ENCODE measurements around the gene KIF3B. TPM values are rescaled to one million over a fixed set of nuclear protein-coding genes. Genes with fewer than 3 reads are reported as not detected.

The KIF3B gene
- polyA plus RNA-seq (2013, experiment 1 of 2) = 34.9 TPM
- polyA plus RNA-seq (2013, experiment 2 of 2) = 34.4 TPM

DNA sequence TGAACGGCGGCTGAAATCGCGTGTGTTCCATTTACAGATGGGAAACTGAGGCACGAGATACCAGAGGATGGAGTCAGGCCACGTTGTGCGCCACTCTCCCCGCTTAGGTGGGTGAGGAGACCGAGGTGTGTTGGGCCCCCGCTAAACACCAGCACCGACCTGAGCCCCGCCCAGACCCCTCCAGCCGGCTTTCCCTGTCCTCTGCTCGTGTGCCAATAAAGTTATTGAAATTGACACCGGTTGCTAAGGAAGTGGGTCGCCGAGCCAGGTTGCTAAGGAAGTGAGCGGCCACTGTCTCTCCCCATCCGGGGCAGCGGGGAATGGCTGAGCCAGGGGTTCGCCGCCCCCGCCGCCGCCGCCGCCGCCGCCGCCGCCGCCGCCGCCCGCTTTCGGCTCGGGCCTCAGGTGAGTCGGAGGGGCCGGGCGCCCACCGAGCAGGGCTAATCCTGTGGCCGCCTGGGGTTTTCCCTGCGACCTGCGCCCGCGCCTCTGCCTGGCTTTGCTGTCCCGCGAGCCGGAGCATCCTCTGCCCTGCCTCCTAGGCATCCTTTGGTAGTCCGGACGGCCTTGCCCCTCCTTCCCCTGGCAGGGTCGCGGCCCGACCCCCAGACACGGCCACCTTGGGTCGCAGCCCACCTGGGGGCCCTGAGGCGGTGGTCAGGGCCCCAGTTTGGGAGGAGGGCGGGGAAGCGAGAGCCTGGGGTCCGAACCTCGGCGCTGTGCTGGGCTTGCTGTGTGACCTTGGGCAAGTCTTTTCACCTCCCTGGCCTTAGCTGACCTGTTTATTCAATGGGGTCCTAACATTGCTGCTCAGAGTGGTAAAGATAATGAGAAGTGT is at the start of gene KIF3B:
TSS of gene KIF3B (plus strand) at position 291 of the 838 bp plus-strand sequence. CDS start 32,127 bp downstream, outside the sequence.
- H3K27me3 ChIP-seq (ENCODE audit: control insufficient read depth in 1 of 2, insufficient read depth in 1 of 2, low read length in 2 of 2) = peaks cover 0 to 2% of the 10 kb centered on the region in 2 experiments
- H2AFZ ChIP-seq (ENCODE audit: low read depth, low read length) = peak within 1 kb of the TSS; percentile 97
- peak within 1 kb of the TSS in 1 of 2 experiments; percentile 72 for H2BK12ac ChIP-seq (ENCODE audit: low read length in 2 of 2)
- H2AK5ac ChIP-seq (ENCODE audit: low read length, severe bottlenecking) = peak within 1 kb of the TSS; percentile 79
- peak within 1 kb of the TSS in 1 of 2 experiments; percentile 64 for H3K14ac ChIP-seq (ENCODE audit: low read length in 2 of 2)
- no peak within 1 kb of the TSS for H3K27ac ChIP-seq (ENCODE audit: low read length, poor library complexity, severe bottlenecking)
- H3K23ac ChIP-seq (ENCODE audit: low read length in 2 of 2) = peak within 1 kb of the TSS in 1 of 2 experiments; percentile 90
- peak within 1 kb of the TSS; percentile 94 for H4K8ac ChIP-seq (ENCODE audit: low read length)
- H3K9me3 ChIP-seq (ENCODE audit: control insufficient read depth, low read length) = no peaks in the 10 kb centered on the region
- peak within 1 kb of the TSS; percentile 97 to 98 for H3K4me3 ChIP-seq (ENCODE audit: insufficient read depth in 1 of 2, low read depth in 1 of 2, low read length in 2 of 2)
- H2BK15ac ChIP-seq (ENCODE audit: low read depth, poor library complexity, severe bottlenecking) = peak within 1 kb of the TSS; percentile 15
- peak within 1 kb of the TSS; percentile 91 for H3K4me2 ChIP-seq (ENCODE audit: low read length, poor library complexity, severe bottlenecking)
- peak within 1 kb of the TSS; percentile 75 to 94 for H3K4ac ChIP-seq (ENCODE audit: low read depth in 1 of 2, low read length in 2 of 2)
- WGBS = 4% methylated on average over 57 of the region's 62 CpGs
- peak; percentile 95 for DNase-seq
- peaks cover 12% of the 10 kb centered on the region for H3K4me1 ChIP-seq (ENCODE audit: control insufficient read depth, insufficient read depth, low read depth, low read length)
- peaks cover 38% of the 10 kb centered on the region for H3K79me1 ChIP-seq (replicated peaks; ENCODE audit: low read length, poor library complexity, severe bottlenecking)
- H4K91ac ChIP-seq (ENCODE audit: low read length) = peak within 1 kb of the TSS; percentile 98
- H3K9ac ChIP-seq (ENCODE audit: low read length) = peak within 1 kb of the TSS; percentile 97
- H2BK120ac ChIP-seq (ENCODE audit: low read depth, low read length) = no peak within 1 kb of the TSS
- H3K18ac ChIP-seq (ENCODE audit: low read depth in 1 of 2, low read length in 2 of 2) = peak within 1 kb of the TSS; percentile 85 to 98
- H3K36me3 ChIP-seq (ENCODE audit: control insufficient read depth in 1 of 2, insufficient read depth in 2 of 2, low read depth in 1 of 2, low read length in 2 of 2) = peaks cover 3 to 9% of the 10 kb centered on the region in 2 experiments
- no peak within 1 kb of the TSS for H2BK5ac ChIP-seq (ENCODE audit: low read depth, low read length, poor library complexity, severe bottlenecking)

DNA sequence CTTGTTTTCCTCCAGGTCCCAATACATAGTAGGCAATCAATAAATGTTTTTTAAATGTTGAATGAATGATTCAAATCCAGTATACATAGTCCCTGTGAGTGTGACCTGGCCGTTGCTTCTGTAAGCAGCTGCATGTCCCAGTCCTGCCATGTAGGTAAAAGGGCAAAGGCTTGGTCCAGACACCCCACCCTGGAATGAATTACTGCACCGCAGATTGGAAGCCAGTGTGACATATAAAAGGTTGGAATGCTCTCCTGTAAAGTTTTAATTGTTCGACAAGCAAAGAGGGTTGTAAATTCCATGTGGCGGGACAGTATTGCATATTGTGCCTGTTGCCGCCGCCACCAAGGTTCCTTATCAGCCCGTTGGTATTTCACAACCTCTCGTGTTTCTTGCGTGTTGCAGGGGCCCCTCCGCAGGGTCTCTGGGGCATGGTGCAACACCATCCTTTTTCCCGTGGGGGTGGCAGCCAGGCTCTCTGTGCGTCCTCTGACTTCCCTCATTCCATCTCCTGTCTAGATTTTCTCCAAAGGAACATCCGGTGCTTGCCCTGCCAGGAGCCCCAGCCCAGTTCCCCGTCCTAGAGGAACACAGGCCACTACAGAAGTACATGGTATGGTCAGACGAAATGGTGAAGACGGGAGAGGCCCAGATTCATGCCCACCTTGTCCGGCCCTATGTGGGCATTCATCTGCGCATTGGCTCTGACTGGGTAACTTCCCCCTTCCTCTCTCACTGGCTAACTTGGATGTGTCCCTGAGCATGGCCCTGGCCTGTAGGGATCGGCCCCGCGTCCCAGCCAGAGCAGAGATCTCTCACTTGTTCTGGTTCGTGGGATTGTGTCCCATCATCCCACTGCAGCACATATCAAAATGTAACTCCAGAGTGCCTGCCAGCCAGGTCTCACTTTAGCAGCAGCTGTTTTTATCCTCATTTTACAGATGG is 49.4 kb upstream of the KIF3B start:
- Histone ChIP-seq H3K4me2 (ENCODE audit: low read length, poor library complexity, severe bottlenecking) (no peak overlapping the region), H3K18ac (ENCODE audit: low read depth in 1 of 2, low read length in 2 of 2) (no peak overlapping the region), H3K14ac (ENCODE audit: low read length in 2 of 2) (no peak overlapping the region), H3K27me3 (ENCODE audit: control insufficient read depth in 1 of 2, insufficient read depth in 1 of 2, low read length in 2 of 2) (no peaks in the 10 kb centered on the region), H3K79me1 (replicated peaks; ENCODE audit: low read length, poor library complexity, severe bottlenecking) (peaks cover 20% of the 10 kb centered on the region), H2BK15ac (ENCODE audit: low read depth, poor library complexity, severe bottlenecking) (no peak overlapping the region), H3K4me3 (ENCODE audit: insufficient read depth in 1 of 2, low read depth in 1 of 2, low read length in 2 of 2) (no peak overlapping the region), H2AFZ (ENCODE audit: low read depth, low read length) (no peak overlapping the region), H2BK5ac (ENCODE audit: low read depth, low read length, poor library complexity, severe bottlenecking) (no peak overlapping the region), H3K36me3 (ENCODE audit: control insufficient read depth in 1 of 2, insufficient read depth in 2 of 2, low read depth in 1 of 2, low read length in 2 of 2) (peaks cover 54 to 82% of the 10 kb centered on the region in 2 experiments), H3K9me3 (ENCODE audit: control insufficient read depth, low read length) (no peaks in the 10 kb centered on the region), H3K4ac (ENCODE audit: low read depth in 1 of 2, low read length in 2 of 2) (no peak overlapping the region), H4K8ac (ENCODE audit: low read length) (no peak overlapping the region), H2BK120ac (ENCODE audit: low read depth, low read length) (no peak overlapping the region), H2AK5ac (ENCODE audit: low read length, severe bottlenecking) (no peak overlapping the region), H3K9ac (ENCODE audit: low read length) (no peak overlapping the region), H3K27ac (ENCODE audit: low read length, poor library complexity, severe bottlenecking) (no peak overlapping the region), H2BK12ac (ENCODE audit: low read length in 2 of 2) (no peak overlapping the region), H3K23ac (ENCODE audit: low read length in 2 of 2) (no peak overlapping the region), H4K91ac (ENCODE audit: low read length) (no peak overlapping the region), H3K4me1 (ENCODE audit: control insufficient read depth, insufficient read depth, low read depth, low read length) (no peaks in the 10 kb centered on the region)
- DNase-seq = peak; percentile 43
- whole genome bisulfite sequencing = 82% methylated on average over 22 of the region's 22 CpGs

DNA sequence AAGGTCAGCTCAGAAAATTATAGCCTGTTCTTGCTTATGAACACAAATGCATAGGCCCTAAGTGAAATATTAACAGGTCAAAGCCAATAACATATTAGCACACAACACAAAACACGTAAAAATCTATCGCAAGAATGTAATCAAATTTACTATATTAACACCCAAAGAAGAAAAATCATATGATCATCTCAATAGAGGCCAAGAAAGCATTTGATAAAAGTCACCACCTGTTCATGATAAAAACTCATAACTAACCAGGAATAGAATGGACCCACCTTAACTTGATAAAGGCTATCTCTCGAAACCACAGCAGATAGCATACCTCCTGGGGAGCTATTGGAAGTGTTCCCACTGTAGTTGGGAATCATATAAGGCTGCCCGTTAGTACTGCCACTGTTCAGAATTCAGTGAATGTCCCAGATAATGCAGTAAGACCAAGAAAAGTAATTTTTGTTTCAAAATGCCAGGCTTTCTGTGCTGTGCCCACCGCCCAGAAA is 48.2 kb upstream of the KIF3B start:
- DNase-seq = no peak
- no peak overlapping the region for H3K4me3 ChIP-seq (ENCODE audit: insufficient read depth in 1 of 2, low read depth in 1 of 2, low read length in 2 of 2)
- H4K8ac ChIP-seq (ENCODE audit: low read length) = no peak overlapping the region
- 100% methylated on average over 5 of the region's 5 CpGs for WGBS
- H2AFZ ChIP-seq (ENCODE audit: low read depth, low read length) = no peak overlapping the region
- H3K23ac ChIP-seq (ENCODE audit: low read length in 2 of 2) = no peak overlapping the region
- no peak overlapping the region for H3K14ac ChIP-seq (ENCODE audit: low read length in 2 of 2)
- H3K79me1 ChIP-seq (replicated peaks; ENCODE audit: low read length, poor library complexity, severe bottlenecking) = peaks cover 20% of the 10 kb centered on the region
- H3K4me1 ChIP-seq (ENCODE audit: control insufficient read depth, insufficient read depth, low read depth, low read length) = no peaks in the 10 kb centered on the region
- H2BK120ac ChIP-seq (ENCODE audit: low read depth, low read length) = no peak overlapping the region
- H3K4ac ChIP-seq (ENCODE audit: low read depth in 1 of 2, low read length in 2 of 2) = no peak overlapping the region
- H4K91ac ChIP-seq (ENCODE audit: low read length) = no peak overlapping the region
- peaks cover 58 to 84% of the 10 kb centered on the region in 2 experiments for H3K36me3 ChIP-seq (ENCODE audit: control insufficient read depth in 1 of 2, insufficient read depth in 2 of 2, low read depth in 1 of 2, low read length in 2 of 2)
- H3K27ac ChIP-seq (ENCODE audit: low read length, poor library complexity, severe bottlenecking) = no peak overlapping the region
- H2BK5ac ChIP-seq (ENCODE audit: low read depth, low read length, poor library complexity, severe bottlenecking) = no peak overlapping the region
- no peaks in the 10 kb centered on the region for H3K27me3 ChIP-seq (ENCODE audit: control insufficient read depth in 1 of 2, insufficient read depth in 1 of 2, low read length in 2 of 2)
- no peaks in the 10 kb centered on the region for H3K9me3 ChIP-seq (ENCODE audit: control insufficient read depth, low read length)
- H3K18ac ChIP-seq (ENCODE audit: low read depth in 1 of 2, low read length in 2 of 2) = no peak overlapping the region
- no peak overlapping the region for H2AK5ac ChIP-seq (ENCODE audit: low read length, severe bottlenecking)
- no peak overlapping the region for H2BK12ac ChIP-seq (ENCODE audit: low read length in 2 of 2)
- no peak overlapping the region for H3K4me2 ChIP-seq (ENCODE audit: low read length, poor library complexity, severe bottlenecking)
- no peak overlapping the region for H3K9ac ChIP-seq (ENCODE audit: low read length)
- H2BK15ac ChIP-seq (ENCODE audit: low read depth, poor library complexity, severe bottlenecking) = no peak overlapping the region
